HCT116 (cell line): Measurements from ENCODE around the gene FBXL7.

ENCODE experiments used
- CEBPB ChIP-seq: IDR thresholded peaks from 2 replicates; pipeline ENCODE4 v1.6.1; 2012; ENCODE audit warnings: low read depth
- CTCF ChIP-seq, 3 experiments: fragments of 200-600 bp in 1 of 3; sonication (generic) in 1 of 3; IDR thresholded peaks in 2 of 3; conservative IDR thresholded peaks in 1 of 3; 2 replicates each; pipeline ENCODE4 v1.5.1; 2012 to 2017; ENCODE audit warnings: low read depth in 2 of 3, low read length in 2 of 3, antibody characterized with exemption in 1 of 3, borderline replicate concordance in 1 of 3, control low read depth in 1 of 3, mild to moderate bottlenecking in 1 of 3, mixed read lengths in 1 of 3, mixed run types in 1 of 3, moderate library complexity in 1 of 3; ENCODE audit not compliant: insufficient read depth in 1 of 3
- EZH2 ChIP-seq: fragments of 200-600 bp; sonication (generic); IDR thresholded peaks from 2 replicates; pipeline ENCODE4 v1.6.1; 2017; ENCODE audit warnings: antibody characterized with exemption, mixed run types
- POLR2A ChIP-seq: IDR thresholded peaks from 2 replicates; pipeline ENCODE4 v1.7.0; 2011; ENCODE audit warnings: borderline replicate concordance; ENCODE audit not compliant: insufficient read depth, insufficient read length; ENCODE audit errors: extremely low read depth
- POLR2AphosphoS5 ChIP-seq: IDR thresholded peaks from 2 replicates; pipeline ENCODE4 v1.6.1; 2011; ENCODE audit warnings: mild to moderate bottlenecking, low read depth, low read length, moderate library complexity
- RAD21 ChIP-seq: IDR thresholded peaks from 2 replicates; pipeline ENCODE4 v1.6.1; 2012; ENCODE audit warnings: low read depth, mild to moderate bottlenecking
- REST ChIP-seq: IDR thresholded peaks from 2 replicates; pipeline ENCODE4 v1.6.1; 2012; ENCODE audit warnings: low read depth
- SP1 ChIP-seq: IDR thresholded peaks from 2 replicates; pipeline ENCODE4 v1.6.1; 2012; ENCODE audit warnings: low read depth
- YY1 ChIP-seq: IDR thresholded peaks from 2 replicates; pipeline ENCODE4 v1.6.1; 2011; ENCODE audit warnings: low read length, low read depth, moderate library complexity, mild to moderate bottlenecking; ENCODE audit not compliant: insufficient replicate concordance; ENCODE audit errors: extremely low read depth

- TF ChIP-seq SP1 (no peak), CTCF (IDR thresholded peaks at IDR 0.05 in 2 of 3, conservative IDR thresholded peaks at IDR 0.05 in 1 of 3; ENCODE audit: borderline replicate concordance in 1 of 3, insufficient read depth in 1 of 3, low read depth in 2 of 3, low read length in 2 of 3) (no peak), EZH2 (no peak), POLR2AphosphoS5 (no peak), RAD21 (no peak), POLR2A (no peak), CEBPB (no peak), YY1 (no peak), REST (no peak)
Observed at GRCh38 chr5:15692706-15693381, 192.9 kb downstream of the FBXL7 start.
